Measurements from ENCODE around the gene UROC1. TPM values are rescaled to one million over a fixed set of nuclear protein-coding genes. Genes with fewer than 3 reads are reported as not detected.

The UROC1 gene
- total RNA-seq, 2 donors from 2014 or later = not detected

DNA sequence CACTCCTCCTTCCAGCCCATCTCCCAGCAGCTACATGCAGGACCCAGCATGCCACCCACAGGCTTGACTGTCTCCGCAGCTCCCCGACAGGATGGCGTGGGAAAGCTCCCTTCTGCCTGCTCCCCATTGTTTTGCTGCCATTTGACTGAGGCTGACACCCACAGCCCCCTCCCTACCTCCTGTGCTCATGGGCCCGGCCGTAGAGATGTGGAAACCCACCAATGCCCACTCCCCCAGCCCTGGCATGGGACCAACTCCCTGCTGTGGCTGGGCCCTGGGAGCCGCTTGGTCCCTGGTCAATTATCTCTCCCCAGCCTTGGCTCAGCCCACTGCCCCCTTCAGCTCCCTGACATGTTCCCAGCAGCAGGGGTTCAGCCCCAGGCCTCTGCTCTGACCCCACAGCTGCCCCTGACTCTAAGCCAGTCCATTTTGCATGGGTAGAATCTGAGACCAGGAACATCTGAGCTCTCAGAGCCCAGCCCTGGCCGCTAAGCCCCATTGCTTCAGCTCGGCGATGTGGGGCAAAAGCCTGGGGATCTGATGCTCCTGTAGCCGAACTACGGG is 33.0 kb upstream of the UROC1 start:
- Mint-ChIP-seq H3K27ac (no peak overlapping the region), H3K9me3 (no peaks in the 10 kb centered on the region), H3K36me3 (no peaks in the 10 kb centered on the region)
- DNase-seq (ENCODE audit: low spot score in 2 of 2) = peak in 1 of 2 donors; percentile 28
- no peak for ATAC-seq

- Mint-ChIP-seq H3K36me3 (no peaks in the 10 kb centered on the region), H3K9me3 (no peaks in the 10 kb centered on the region), H3K27ac (no peak overlapping the region)
- DNase-seq (ENCODE audit: low spot score in 2 of 2) = peak in 1 of 2 donors; percentile 40
- no peak for ATAC-seq
Observed at GRCh38 chr3:126549861-126550487, 32.4 kb upstream of the UROC1 start.

- Mint-ChIP-seq H3K27ac (no peak overlapping the region), H3K36me3 (no peaks in the 10 kb centered on the region), H3K9me3 (no peaks in the 10 kb centered on the region)
- peak in 1 of 2 donors; percentile 18 for DNase-seq (ENCODE audit: low spot score in 2 of 2)
- ATAC-seq = no peak
Observed at GRCh38 chr3:126548556-126549466, 31.2 kb upstream of the UROC1 start.

GRCh38 chr3:126547721-126548120 is 30.1 kb upstream of the UROC1 start:
- Mint-ChIP-seq H3K27ac (peak overlapping the region in 1 of 2 donors; percentile 52), H3K36me3 (no peaks in the 10 kb centered on the region), H3K9me3 (no peaks in the 10 kb centered on the region)

GRCh38 chr3:126546549-126547239 is 29.1 kb upstream of the UROC1 start:
- DNase-seq (ENCODE audit: low spot score in 2 of 2) = peak in 1 of 2 donors; percentile 37
- ATAC-seq = no peak
- Mint-ChIP-seq H3K27ac (no peak overlapping the region), H3K36me3 (no peaks in the 10 kb centered on the region), H3K9me3 (no peaks in the 10 kb centered on the region)

More at GRCh38 chr3:126547721-126548120, 30.1 kb upstream of the UROC1 start:
- DNase-seq (ENCODE audit: low spot score in 2 of 2) = no peak
- no peak for ATAC-seq

- Mint-ChIP-seq H3K9me3 (peaks cover 0 to 3% of the 10 kb centered on the region in 2 donors), H3K36me3 (no peaks in the 10 kb centered on the region), H3K27ac (no peak overlapping the region)
- no peak for ATAC-seq
- DNase-seq (ENCODE audit: low spot score in 2 of 2) = peak in 1 of 2 donors; percentile 18
Observed at GRCh38 chr3:126546013-126546412, 28.4 kb upstream of the UROC1 start.

- DNase-seq (ENCODE audit: low spot score in 2 of 2) (peak in 1 of 2 donors; percentile 14), ATAC-seq (no peak)
- no peaks in the 10 kb centered on the region for H3K36me3 Mint-ChIP-seq
- peaks cover 0 to 3% of the 10 kb centered on the region in 2 donors for H3K9me3 Mint-ChIP-seq
- H3K27ac Mint-ChIP-seq = no peak overlapping the region
Observed at GRCh38 chr3:126545544-126545943, 28.0 kb upstream of the UROC1 start.

DNA sequence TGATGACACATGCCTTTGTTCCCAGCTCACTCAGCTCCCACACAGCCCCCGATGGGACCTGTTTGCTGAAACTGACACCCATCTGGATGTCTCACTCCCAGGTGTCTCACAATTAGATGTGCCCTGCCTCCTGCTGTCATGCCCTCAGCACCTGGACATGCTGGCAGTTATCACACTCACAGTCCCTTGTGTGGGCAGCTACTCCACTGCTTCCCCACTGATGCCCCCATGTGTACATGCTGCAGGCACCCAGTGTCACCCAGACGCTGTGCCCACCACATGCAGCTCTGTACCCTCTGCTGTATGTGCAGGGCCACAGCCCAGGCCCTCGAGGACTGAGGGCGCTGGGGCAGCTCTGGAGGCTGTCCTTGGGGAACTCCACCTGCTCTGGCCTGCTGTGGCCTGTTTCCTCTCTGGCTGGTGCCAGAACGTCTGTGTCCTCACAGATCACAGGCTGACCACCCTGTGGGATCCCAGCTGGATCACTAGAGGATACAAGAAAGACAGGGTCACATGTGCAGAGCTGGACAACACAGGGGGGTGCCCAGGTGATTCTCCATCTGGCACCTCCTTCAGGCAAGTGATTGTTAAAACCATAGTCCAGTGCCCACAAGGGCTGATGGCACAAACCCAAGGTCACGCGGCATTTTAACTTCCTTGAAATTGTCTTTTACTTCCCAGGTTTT is 27.2 kb upstream of the UROC1 start:
- no peaks in the 10 kb centered on the region for H3K36me3 Mint-ChIP-seq
- no peak for ATAC-seq

GRCh38 chr3:126543457-126544061 is 26.0 kb upstream of the UROC1 start:
- Mint-ChIP-seq H3K36me3 (no peaks in the 10 kb centered on the region), H3K9me3 (peaks cover 3 to 5% of the 10 kb centered on the region in 2 donors), H3K27ac (no peak overlapping the region)
- DNase-seq (ENCODE audit: low spot score in 2 of 2) (peak in 1 of 2 donors; percentile 37), ATAC-seq (no peak)

More for the DNA sequence above, 27.2 kb upstream of the UROC1 start:
- Mint-ChIP-seq H3K27ac (no peak overlapping the region), H3K9me3 (peaks cover 3 to 5% of the 10 kb centered on the region in 2 donors)
- DNase-seq (ENCODE audit: low spot score in 2 of 2) = peak in 1 of 2 donors; percentile 34

DNA sequence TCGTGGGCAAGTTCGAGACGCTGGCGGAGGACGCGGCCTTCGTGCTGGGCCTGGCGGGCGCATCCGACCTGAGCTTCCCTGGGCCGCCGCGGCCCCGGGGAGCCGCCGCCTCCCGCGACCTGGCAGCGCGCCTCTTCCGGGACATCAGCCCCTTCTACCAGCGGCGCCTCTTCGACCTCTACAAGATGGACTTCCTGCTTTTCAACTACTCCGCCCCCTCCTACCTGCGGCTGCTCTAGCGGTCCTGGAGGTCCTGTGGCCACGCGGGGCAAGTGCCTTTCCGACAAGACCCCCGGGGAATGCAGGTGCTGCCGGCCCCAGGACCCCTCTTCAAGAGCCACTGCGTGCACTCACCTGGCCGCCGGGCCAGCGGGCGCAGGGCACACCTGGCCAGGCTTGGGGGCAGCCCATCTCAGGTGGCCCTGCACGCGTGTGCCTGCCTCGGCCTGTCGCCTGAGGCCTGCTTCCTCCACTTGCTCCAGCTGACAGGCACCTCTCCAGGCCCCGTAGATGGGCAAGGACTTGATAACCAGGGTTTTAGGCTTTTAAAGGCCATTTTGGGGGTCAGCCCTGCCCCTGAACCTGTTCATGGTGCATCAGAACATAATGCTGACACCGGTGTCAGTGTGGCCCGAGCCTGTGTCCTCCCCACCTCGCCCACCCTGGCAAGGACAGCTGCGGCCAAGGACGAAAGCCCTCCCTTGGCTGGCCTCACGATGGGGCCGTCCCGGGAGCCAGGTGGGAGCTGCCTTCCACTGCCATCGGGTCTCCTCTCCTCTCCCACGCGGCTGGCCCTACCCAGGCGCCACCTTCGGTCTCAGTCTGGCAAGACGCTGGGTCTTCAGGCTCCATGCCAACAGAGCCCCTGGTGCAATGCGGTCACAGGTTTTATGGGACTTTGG is 25.0 kb upstream of the UROC1 start:
- DNase-seq (ENCODE audit: low spot score in 2 of 2) (peak in 1 of 2 donors; percentile 43), ATAC-seq (no peak)
- no peak overlapping the region for H3K27ac Mint-ChIP-seq
- peaks cover 3 to 5% of the 10 kb centered on the region in 2 donors for H3K9me3 Mint-ChIP-seq
- H3K36me3 Mint-ChIP-seq = no peaks in the 10 kb centered on the region

GRCh38 chr3:126541628-126542339 is 24.2 kb upstream of the UROC1 start:
- Mint-ChIP-seq H3K36me3 (no peaks in the 10 kb centered on the region), H3K27ac (no peak overlapping the region)
- DNase-seq (ENCODE audit: low spot score in 2 of 2) = peak in 1 of 2 donors; percentile 51

GRCh38 chr3:126540951-126541627 is 23.5 kb upstream of the UROC1 start:
- peak in 1 of 2 donors; percentile 23 for DNase-seq (ENCODE audit: low spot score in 2 of 2)
- Mint-ChIP-seq H3K9me3 (peaks cover 3 to 5% of the 10 kb centered on the region in 2 donors), H3K27ac (no peak overlapping the region), H3K36me3 (no peaks in the 10 kb centered on the region)
- ATAC-seq = no peak

More at GRCh38 chr3:126541628-126542339, 24.2 kb upstream of the UROC1 start:
- H3K9me3 Mint-ChIP-seq = peaks cover 3 to 5% of the 10 kb centered on the region in 2 donors
- no peak for ATAC-seq

DNA sequence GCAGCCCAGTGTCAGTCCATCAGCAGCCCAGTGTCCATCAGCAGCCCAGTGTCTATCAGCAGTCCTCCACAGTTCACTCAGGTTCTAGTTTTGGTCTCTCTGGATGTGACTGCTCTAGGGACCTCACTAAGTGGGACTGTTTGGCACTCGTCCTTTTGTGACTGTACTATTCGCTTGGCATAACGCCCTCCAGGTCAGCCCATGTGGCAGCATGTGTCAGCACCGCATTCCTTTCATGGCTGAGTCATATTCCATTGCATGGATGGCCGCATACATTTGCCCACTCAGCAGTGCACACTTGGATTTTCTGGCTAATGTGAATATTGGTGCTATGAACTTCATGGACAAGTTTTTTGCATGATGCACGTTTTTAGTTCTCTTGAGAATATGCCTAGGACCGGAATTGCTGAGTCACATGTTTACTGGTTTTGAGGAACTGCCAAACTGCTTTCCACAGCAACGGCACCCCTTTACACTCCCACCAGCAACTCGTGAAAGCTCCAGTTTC is 22.8 kb upstream of the UROC1 start:
- peak overlapping the region in 1 of 2 donors; percentile 50 for H3K27ac Mint-ChIP-seq
- H3K36me3 Mint-ChIP-seq = no peaks in the 10 kb centered on the region
- peak; percentile 24 to 49 for ATAC-seq

More for the DNA sequence above, 22.8 kb upstream of the UROC1 start:
- peaks cover 3 to 5% of the 10 kb centered on the region in 2 donors for H3K9me3 Mint-ChIP-seq
- no peak for DNase-seq (ENCODE audit: low spot score in 2 of 2)
